Measurements from ENCODE around the gene TNS3.

Gene TNS3

GRCh38 chr7:47367369-47367768, 214.5 kb downstream of the TNS3 start:
- no peak for TF ChIP-seq Cebpa-rat (IDR thresholded peaks at IDR 0.05)
- peaks cover 0 to 100% (median 6%) of the 10 kb centered on the region in 11 experiments; a peak in 10 of 22 replicates for H4K20me1 ChIP-seq
- peaks cover 0 to 14% (median 7%) of the 10 kb centered on the region in 11 experiments; a peak in 5 of 22 replicates for H3K9me3 ChIP-seq (replicated peaks in 1 of 11)
- H3K27ac ChIP-seq: no peak overlapping the region
- no peak overlapping the region for H3K9ac ChIP-seq
- H3K4me1 ChIP-seq: peaks cover 0 to 13% (median 0%) of the 10 kb centered on the region in 10 experiments; a peak in 3 of 20 replicates
- H3K36me3 ChIP-seq: peaks cover 27 to 100% (median 63%) of the 10 kb centered on the region in 11 experiments
- H3K27me3 ChIP-seq: no peaks in the 10 kb centered on the region
- no peak overlapping the region for H3K4me2 ChIP-seq
- H3K4me3 ChIP-seq: no peak overlapping the region

GRCh38 chr7:47366960-47367359, 215.0 kb downstream of the TNS3 start:
- no peaks in the 10 kb centered on the region for H3K27me3 ChIP-seq
- peaks cover 0 to 14% (median 7%) of the 10 kb centered on the region in 11 experiments; a peak in 5 of 22 replicates for H3K9me3 ChIP-seq (replicated peaks in 1 of 11)
- no peak overlapping the region for H3K4me2 ChIP-seq
- H3K4me3 ChIP-seq: no peak overlapping the region
- H3K4me1 ChIP-seq: peaks cover 0 to 13% (median 0%) of the 10 kb centered on the region in 10 experiments; a peak in 3 of 20 replicates
- no peak overlapping the region for H3K27ac ChIP-seq
- H4K20me1 ChIP-seq: peaks cover 0 to 100% (median 6%) of the 10 kb centered on the region in 11 experiments; a peak in 10 of 22 replicates
- H3K9ac ChIP-seq: no peak overlapping the region
- no peak for TF ChIP-seq Cebpa-rat (IDR thresholded peaks at IDR 0.05)
- H3K36me3 ChIP-seq: peaks cover 27 to 100% (median 63%) of the 10 kb centered on the region in 11 experiments

GRCh38 chr7:47366211-47366610, 215.7 kb downstream of the TNS3 start:
- Histone ChIP-seq H4K20me1 (peaks cover 0 to 100% (median 6%) of the 10 kb centered on the region in 11 experiments; a peak in 10 of 22 replicates), H3K9ac (no peak overlapping the region), H3K4me2 (no peak overlapping the region), H3K4me3 (no peak overlapping the region), H3K27ac (no peak overlapping the region), H3K27me3 (no peaks in the 10 kb centered on the region), H3K4me1 (peaks cover 0 to 10% (median 0%) of the 10 kb centered on the region in 10 experiments; a peak in 3 of 20 replicates), H3K36me3 (peaks cover 27 to 100% (median 63%) of the 10 kb centered on the region in 11 experiments), H3K9me3 (replicated peaks in 1 of 11) (peaks cover 0 to 14% (median 7%) of the 10 kb centered on the region in 11 experiments; a peak in 5 of 22 replicates)
- TF ChIP-seq Cebpa-rat (IDR thresholded peaks at IDR 0.05): no peak

- Histone ChIP-seq H3K9me3 (replicated peaks in 1 of 11) (peaks cover 0 to 14% (median 7%) of the 10 kb centered on the region in 11 experiments; a peak in 5 of 22 replicates), H3K27me3 (no peaks in the 10 kb centered on the region), H3K4me2 (no peak overlapping the region), H4K20me1 (peaks cover 0 to 100% (median 7%) of the 10 kb centered on the region in 11 experiments; a peak in 9 of 22 replicates), H3K27ac (no peak overlapping the region), H3K4me3 (no peak overlapping the region), H3K4me1 (no peaks in the 10 kb centered on the region), H3K36me3 (peaks cover 12 to 100% (median 47%) of the 10 kb centered on the region in 11 experiments; a peak in 19 of 22 replicates), H3K9ac (no peak overlapping the region)
- no peak for TF ChIP-seq Cebpa-rat (IDR thresholded peaks at IDR 0.05)
These were observed 218.9 kb downstream of the TNS3 start for GRCh38 chr7:47362984-47363383.

GRCh38 chr7:47361746-47362215, 220.1 kb downstream of the TNS3 start:
- no peak for TF ChIP-seq Cebpa-rat (IDR thresholded peaks at IDR 0.05)
- Histone ChIP-seq H3K9me3 (replicated peaks in 1 of 11) (peaks cover 0 to 14% (median 7%) of the 10 kb centered on the region in 11 experiments; a peak in 5 of 22 replicates), H3K4me2 (no peak overlapping the region), H3K4me3 (no peak overlapping the region), H3K27ac (no peak overlapping the region), H3K4me1 (no peaks in the 10 kb centered on the region), H4K20me1 (peaks cover 0 to 100% (median 7%) of the 10 kb centered on the region in 11 experiments; a peak in 11 of 22 replicates), H3K27me3 (no peaks in the 10 kb centered on the region), H3K36me3 (peaks cover 6 to 100% (median 36%) of the 10 kb centered on the region in 11 experiments; a peak in 17 of 22 replicates), H3K9ac (no peak overlapping the region)

GRCh38 chr7:47361236-47361635, 220.7 kb downstream of the TNS3 start:
- no peak overlapping the region for H3K9ac ChIP-seq
- no peak overlapping the region for H3K4me2 ChIP-seq
- H3K27me3 ChIP-seq: no peaks in the 10 kb centered on the region
- H4K20me1 ChIP-seq: peaks cover 0 to 100% (median 4%) of the 10 kb centered on the region in 11 experiments; a peak in 12 of 22 replicates
- peaks cover 0 to 14% (median 7%) of the 10 kb centered on the region in 11 experiments; a peak in 5 of 22 replicates for H3K9me3 ChIP-seq (replicated peaks in 1 of 11)
- no peaks in the 10 kb centered on the region for H3K4me1 ChIP-seq
- no peak overlapping the region for H3K4me3 ChIP-seq
- H3K36me3 ChIP-seq: peaks cover 4 to 100% (median 30%) of the 10 kb centered on the region in 11 experiments; a peak in 17 of 22 replicates
- no peak for TF ChIP-seq Cebpa-rat (IDR thresholded peaks at IDR 0.05)
- no peak overlapping the region for H3K27ac ChIP-seq

GRCh38 chr7:47360301-47360900, 221.5 kb downstream of the TNS3 start:
- Histone ChIP-seq H3K9ac (no peak overlapping the region), H3K27me3 (no peaks in the 10 kb centered on the region), H3K27ac (no peak overlapping the region), H3K4me3 (no peak overlapping the region), H3K4me1 (no peaks in the 10 kb centered on the region), H3K36me3 (peaks cover 4 to 100% (median 22%) of the 10 kb centered on the region in 11 experiments; a peak in 17 of 22 replicates), H4K20me1 (peaks cover 0 to 100% (median 9%) of the 10 kb centered on the region in 11 experiments; a peak in 13 of 22 replicates), H3K4me2 (no peak overlapping the region), H3K9me3 (replicated peaks in 1 of 11) (peaks cover 0 to 14% (median 7%) of the 10 kb centered on the region in 11 experiments; a peak in 5 of 22 replicates)
- TF ChIP-seq Cebpa-rat (IDR thresholded peaks at IDR 0.05): no peak

- H3K36me3 ChIP-seq: peaks cover 4 to 100% (median 14%) of the 10 kb centered on the region in 11 experiments; a peak in 16 of 22 replicates
- H3K4me1 ChIP-seq: peaks cover 0 to 11% (median 0%) of the 10 kb centered on the region in 10 experiments; a peak in 2 of 20 replicates
- H3K9ac ChIP-seq: no peak overlapping the region
- H3K27ac ChIP-seq: no peak overlapping the region
- H3K9me3 ChIP-seq (replicated peaks in 1 of 11): peaks cover 0 to 10% (median 7%) of the 10 kb centered on the region in 11 experiments; a peak in 5 of 22 replicates
- no peaks in the 10 kb centered on the region for H3K27me3 ChIP-seq
- TF ChIP-seq Cebpa-rat (IDR thresholded peaks at IDR 0.05): no peak
- peaks cover 4 to 100% (median 21%) of the 10 kb centered on the region in 11 experiments; a peak in 15 of 22 replicates for H4K20me1 ChIP-seq
- no peak overlapping the region for H3K4me2 ChIP-seq
- H3K4me3 ChIP-seq: no peak overlapping the region
These were observed 222.8 kb downstream of the TNS3 start for GRCh38 chr7:47358944-47359588.
